HS-5 (cell line): ENCODE results near the gene MFSD6L.

Source experiments
- DNase-seq: peaks from one replicate; pipeline ENCODE4 v3.0.0-alpha.2; 2012; ENCODE audit warnings: low read depth

Gene MFSD6L, protein sequence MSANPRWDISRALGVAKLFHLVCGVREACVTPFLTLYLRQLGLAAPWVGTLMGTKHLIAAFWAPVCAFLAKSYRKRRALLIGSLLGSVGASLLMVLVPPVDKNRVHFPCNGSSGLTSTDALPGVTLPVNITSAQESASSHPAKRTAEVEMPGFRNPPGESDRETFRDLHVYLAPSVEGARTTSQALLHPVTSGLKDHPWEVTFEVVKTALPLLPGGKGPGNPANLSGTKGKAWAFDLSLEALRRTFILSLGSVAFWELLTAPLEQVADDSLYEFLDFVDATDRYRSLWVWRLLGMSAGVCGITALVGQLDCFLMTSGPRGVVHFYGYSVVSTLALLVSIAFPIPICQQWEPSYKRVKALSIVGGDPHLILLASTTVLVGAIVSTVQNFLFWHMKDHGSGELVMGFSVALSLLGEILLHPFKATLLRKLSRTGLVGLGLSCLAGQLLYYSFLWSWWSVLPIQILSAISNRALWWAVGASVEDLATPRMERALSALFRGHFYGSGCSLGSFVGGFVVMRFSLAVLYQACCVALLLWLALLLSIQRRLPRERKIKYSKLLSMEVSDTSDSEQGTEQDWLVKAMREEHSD

GRCh38 chr17:8798846-8799569 lies at the start of gene MFSD6L:
MFSD6L (minus strand) TSS chr17:8799365; CDS start chr17:8799120, 245 bp downstream.
- no peak for DNase-seq

DNA sequence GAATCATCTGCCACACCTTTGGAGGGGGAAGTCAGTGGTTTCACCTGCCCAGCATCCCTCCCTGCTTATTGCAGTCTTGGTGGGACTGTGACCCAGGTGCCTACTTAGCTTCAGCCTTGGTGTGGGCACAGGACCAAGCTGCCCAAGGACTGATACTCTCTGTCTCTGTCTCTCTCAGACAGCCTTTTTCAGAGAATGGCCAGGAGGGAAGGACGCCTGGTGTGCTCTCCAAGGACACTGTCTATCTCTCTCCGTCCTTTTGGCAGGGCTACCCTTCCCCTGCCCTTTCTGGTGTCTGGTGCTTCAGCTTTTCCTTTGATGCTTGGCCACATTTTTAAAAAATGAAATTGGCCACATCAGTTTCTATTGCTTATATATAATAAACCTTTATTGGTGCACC lies 48.7 kb upstream of the MFSD6L start:
- no peak for DNase-seq

GRCh38 chr17:8846768-8847211 lies 47.6 kb upstream of the MFSD6L start:
- DNase-seq: peak; percentile 20

DNA sequence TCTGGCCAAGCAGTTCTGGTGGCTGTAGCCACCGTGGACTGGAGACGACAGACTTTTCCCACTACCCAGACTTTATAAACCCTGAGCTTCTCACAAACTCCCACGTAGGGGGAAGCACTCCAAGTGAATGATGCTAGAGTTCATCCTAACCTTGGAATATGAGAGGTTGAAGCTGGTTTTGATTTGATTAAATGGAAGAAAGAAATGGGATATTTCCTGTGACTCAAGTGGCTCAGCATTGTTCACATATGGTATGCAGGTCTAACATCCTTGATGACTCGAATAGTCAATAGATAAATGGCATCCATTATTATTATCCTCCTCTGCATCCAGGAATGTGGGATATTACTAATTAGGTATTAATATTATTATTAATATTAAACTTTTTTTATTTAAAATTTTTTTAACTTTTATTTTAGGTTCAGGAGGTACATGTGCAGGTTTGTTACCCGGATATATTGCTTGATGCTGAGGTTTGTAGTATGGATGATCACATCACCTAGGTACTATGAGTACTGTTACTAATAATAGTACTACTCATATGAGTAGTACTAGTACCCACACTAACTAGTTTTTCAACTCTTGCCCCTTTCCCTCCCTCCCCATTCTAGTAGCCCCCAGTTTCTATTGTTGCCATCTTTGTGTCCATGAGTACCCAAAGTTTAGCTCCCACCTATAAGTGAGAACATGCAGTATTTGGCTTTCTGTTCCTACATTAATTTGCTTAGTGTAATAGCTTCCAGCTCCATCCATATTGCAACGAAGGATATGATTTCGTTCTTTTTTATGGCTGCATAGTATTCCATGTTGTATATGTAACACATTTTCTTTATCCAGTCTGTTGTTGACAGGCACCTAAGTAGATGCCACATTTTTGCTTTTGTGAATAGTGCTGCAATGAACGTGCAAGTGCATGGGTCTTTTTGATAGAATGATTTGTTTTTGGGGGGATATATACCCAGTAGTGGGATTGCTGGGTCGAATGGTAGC lies 45.4 kb upstream of the MFSD6L start:
- DNase-seq: peak; percentile 44

- no peak for DNase-seq
Measured at GRCh38 chr17:8843344-8843743, 44.2 kb upstream of the MFSD6L start.

GRCh38 chr17:8841844-8842243 lies 42.7 kb upstream of the MFSD6L start:
- no peak for DNase-seq

DNA sequence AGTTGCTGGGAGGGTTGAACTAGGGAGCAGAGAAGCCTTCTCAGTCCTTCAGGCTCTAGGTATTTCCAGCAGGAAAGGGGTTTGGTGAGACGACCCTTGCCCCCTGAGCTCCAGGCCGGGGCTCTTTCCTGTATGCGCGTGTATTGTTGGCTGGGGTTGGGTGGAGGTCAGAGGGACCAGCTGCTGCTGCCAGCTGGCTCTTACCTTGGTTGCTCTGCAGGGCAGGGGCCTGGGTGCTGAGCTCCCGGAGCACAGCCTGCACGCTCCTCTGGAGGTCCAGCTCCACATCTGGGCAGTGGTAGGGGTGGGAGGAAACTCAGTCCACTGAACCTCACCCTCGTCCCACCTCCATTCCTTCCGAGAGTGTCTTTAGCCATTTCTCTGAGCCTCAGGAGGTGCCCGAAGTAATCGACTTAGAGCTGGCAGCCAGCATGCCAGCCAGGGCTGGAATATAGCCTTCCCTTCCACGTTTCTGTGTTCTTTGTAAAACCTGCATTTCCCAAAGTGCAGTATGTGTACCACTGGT lies 40.3 kb upstream of the MFSD6L start:
- no peak for DNase-seq

DNA sequence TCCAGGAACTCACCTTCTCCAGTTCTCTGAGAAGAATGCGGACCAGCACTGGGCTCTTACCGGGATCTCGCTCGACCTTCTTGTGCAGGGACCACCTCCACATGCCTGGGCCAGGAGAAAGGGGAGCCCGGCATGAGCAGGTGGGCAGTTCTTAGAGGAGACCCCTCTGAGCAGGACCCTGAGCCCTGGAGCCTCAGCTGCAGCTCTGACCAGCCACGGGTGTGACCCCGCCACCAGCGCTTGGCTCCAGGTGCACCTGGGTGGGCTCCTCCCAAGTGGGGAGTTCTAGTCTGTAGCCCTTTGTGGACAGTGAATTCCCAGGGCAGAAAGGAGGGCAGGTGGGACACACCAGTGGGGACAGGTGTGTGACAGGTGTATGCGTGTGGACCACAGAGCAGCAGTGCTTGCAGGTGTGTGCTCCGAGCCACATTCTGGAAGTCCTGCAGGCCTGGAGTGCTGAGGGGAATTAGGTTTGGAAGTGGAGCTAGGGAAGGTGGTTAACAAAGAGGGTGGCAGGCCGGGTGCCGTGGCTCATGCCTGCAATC lies 39.5 kb upstream of the MFSD6L start:
- DNase-seq: no peak

DNA sequence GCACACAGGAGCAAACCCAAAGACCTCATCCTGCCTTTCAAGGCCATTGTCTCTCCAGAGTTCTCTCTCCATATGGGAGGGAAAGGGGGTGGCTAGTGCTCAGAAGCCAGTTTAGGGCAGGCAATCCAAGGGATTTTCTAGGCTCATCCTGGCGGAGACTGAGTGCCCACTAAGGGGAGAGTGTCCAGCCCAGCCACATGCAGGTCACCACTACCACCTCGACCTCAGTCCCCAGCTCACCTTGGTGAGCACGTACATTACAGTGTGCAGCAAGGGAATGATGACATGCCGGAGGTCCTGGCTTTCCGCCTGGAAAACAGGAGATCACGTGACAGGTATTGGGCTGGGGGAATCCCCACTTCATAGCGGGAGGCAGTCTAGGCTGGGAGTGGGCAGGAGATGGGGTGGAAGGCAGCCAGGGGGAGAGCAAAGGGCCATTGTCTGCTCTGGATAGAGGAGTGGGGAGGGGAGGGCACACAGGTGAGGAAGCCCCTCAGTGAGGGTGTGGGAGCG lies 38.5 kb upstream of the MFSD6L start:
- no peak for DNase-seq

GRCh38 chr17:8836821-8837562 lies 37.8 kb upstream of the MFSD6L start:
- no peak for DNase-seq

GRCh38 chr17:8835631-8836364 lies 36.6 kb upstream of the MFSD6L start:
- DNase-seq: no peak

DNA sequence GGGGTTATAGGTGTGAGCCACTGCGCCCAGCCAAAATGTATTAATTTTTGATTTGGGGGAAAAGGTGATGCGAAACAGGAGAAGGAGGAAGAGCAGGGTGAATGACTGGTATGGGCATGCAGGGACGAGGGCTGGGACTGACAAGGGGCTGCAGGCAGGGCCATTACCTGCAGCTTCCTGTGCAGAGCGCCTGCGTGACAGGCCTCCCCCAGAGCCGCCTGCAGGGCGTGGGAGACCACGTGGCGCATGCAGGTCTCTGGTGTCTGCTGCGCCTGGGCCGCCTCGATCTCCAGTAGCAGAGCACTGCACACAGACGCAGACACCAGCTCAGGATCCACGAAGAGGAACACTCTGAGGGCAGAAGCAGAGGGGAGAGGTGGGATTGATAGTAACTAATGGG lies 35.9 kb upstream of the MFSD6L start:
- DNase-seq: no peak

- DNase-seq: no peak
Measured at GRCh38 chr17:8832711-8833352, 33.7 kb upstream of the MFSD6L start.

DNA sequence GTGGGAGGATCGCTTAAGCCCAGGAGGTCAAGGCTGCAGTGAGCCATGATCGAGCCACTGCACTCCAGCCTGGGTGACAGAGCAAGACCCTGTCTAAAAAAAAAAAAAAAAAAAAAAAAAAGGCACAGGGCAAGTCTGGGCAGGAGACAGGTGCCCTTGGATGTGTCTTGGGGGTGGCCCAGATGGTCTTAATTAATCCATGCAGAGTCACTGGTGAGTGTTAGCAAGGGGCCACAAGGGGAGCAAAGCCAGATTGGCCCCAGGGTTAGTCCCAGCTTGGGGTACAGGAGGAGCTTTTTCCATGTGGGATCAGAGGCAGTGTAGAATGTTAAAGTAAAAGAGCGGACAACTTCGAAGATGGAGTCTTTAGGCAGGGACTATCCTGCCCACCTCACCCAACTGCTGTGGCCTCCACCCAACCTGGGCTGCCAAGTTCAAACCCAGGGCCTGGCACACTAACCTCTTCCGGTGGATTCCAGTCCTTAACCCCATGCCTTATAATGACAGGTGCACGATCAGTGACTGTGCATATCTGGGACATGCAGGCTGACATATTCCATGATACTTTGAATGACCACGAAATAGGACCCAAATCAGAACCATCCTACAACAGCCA lies 32.2 kb upstream of the MFSD6L start:
- DNase-seq: no peak

DNA sequence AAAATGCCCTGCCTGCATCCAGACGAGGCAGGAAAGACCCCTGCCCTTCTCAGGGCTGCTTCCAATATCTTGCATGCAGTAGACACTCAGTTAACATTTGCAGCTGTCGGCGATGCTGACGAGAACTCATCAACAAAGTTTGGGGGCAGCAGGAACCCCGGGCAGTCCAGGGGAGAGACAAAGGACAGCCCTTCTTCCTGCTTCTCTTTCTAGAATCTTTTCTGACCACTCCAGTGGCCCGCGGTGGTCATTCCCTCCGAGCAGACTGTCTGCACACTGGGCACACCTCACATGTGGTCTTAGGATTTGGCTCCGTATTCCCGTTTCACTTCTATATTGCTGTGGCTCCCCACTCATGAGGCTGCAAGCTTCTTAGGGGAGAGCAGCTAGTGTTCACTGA lies 31.0 kb upstream of the MFSD6L start:
- no peak for DNase-seq

DNA sequence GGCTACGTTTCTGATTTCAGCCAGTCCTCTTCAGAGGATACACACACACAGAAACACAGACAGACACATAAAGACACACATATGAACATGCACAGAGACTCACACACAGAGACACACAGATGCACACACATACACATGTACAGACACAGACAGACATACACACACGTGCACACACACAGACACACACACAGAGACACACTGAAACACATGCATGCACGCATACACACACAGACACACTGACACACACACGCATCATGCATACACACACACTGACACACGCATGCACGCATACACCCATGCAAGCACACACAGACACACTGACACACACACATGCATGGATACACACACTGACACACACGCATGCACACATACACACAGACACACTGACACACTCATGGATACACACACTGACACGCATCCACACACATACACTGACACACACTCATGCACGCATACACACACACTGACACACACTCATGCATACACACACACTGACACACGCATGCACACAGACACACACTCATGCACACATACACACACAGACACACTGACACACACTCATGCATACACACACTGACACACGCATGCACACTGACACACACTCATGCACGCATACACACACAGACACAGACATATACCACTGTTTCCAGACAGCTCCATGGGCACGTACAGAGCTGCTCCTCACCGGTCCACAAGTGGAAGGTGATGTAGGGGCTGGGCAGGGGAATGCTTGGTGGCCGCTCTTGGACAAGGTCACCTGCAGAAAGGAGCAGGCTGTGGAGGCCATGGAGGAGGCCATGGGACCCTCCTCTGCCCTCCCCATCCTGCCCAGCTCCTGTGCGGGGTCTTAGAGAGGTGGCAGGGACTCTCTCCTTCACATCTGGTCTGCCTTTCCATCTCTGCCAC lies 30.1 kb upstream of the MFSD6L start:
- no peak for DNase-seq

DNA sequence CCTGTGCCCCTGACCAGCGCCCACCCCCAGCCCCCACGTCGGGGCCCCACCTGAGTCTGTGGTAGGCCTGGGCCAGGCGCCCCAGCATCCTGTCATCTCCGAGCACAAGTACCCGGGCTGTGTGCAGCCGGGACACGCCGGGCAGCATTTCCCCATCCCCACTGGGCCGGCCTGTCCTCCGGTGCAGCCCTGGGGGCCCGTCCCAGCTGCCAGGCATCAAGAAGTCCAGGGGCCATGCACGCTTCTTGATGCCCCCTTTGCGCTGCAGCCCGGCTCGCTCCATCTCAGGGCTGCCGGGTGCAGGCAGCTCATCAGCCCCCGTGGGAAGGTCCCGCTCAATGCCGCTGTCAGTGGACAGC lies 29.3 kb upstream of the MFSD6L start:
- no peak for DNase-seq
